K562 (cell line): Measurements from ENCODE around the gene EDEM2. TPM values are rescaled to one million over a fixed set of nuclear protein-coding genes. Genes with fewer than 3 reads are reported as not detected.

Source experiments
- ATAC-seq: fragments of 200-7000 bp; cut with Tn5 transposase; 3 replicates; pipeline ENCODE4 v1.9.1; 2020; ENCODE audit warnings: moderate library complexity
- BruUV-seq: library from RNA; stranded (reverse); fragments of 400-500 nt; replicated peaks from 2 replicates; lab custom pipeline; 2021; lab: Mats Ljungman, UMichigan
- CTCF ChIA-PET: fragments of 300-600 bp; formaldehyde crosslinking; extraction: SDS; loops from one replicate; lab custom pipeline; 2021; ENCODE audit warnings: low intra/inter-chr PET ratio; lab: Yijun Ruan, JAX
- POLR2A ChIA-PET: fragments of 300-600, 350-650 bp; sonication (Branson Sonifier 250); formaldehyde crosslinking; extraction: SDS; loops from one replicate; lab custom pipeline; 2021; ENCODE audit warnings: antibody characterized with exemption, inconsistent platforms; lab: Yijun Ruan, JAX
- DNase-seq, 4 experiments: peaks; one replicate each; pipeline versions ENCODE4 v3.0.0 to v3.0.0-alpha.2; 2011 to 2018; ENCODE audit warnings: low spot score in 3 of 4, mixed read lengths in 3 of 4; ENCODE audit errors: extremely low read depth in 1 of 4
- FAIRE-seq: peaks from 2 replicates; lab custom pipeline; 2011; peaks lifted over from hg19 to GRCh38; lab: Jason Lieb, UNC
- H2AFZ ChIP-seq: 2 replicates; pipeline ENCODE4 v1.6.0; 2011; ENCODE audit warnings: low read depth, low read length, control low read depth, inconsistent platforms
- H3K27ac ChIP-seq: fragments of 200-600 bp; 3 replicates; pipeline ENCODE4 v1.8.0; 2011; ENCODE audit warnings: low read depth, mild to moderate bottlenecking, control low read depth, inconsistent platforms, low read length, moderate library complexity, mixed read lengths; ENCODE audit errors: extremely low read depth
- H3K27me3 ChIP-seq, 2 experiments: fragments of 300-600 bp in 1 of 2; 2 replicates in 1 of 2; 3 replicates in 1 of 2; pipeline versions ENCODE4 v1.6.0 to v1.8.0; 2011; ENCODE audit warnings: inconsistent platforms in 2 of 2, low read length in 2 of 2, mild to moderate bottlenecking in 1 of 2, mixed read lengths in 1 of 2, moderate library complexity in 1 of 2; ENCODE audit not compliant: control insufficient read depth in 2 of 2, insufficient read depth in 2 of 2
- H3K36me3 ChIP-seq: fragments of 300-600 bp; 3 replicates; pipeline ENCODE4 v1.8.0; 2011; ENCODE audit warnings: mild to moderate bottlenecking, low read length, inconsistent platforms; ENCODE audit not compliant: control insufficient read depth, insufficient read depth
- H3K4me1 ChIP-seq, 2 experiments: fragments of 200-600 bp in 1 of 2; replicated peaks in 1 of 2; 2 replicates in 1 of 2; 3 replicates in 1 of 2; pipeline versions ENCODE4 v1.5.1 to v1.8.0; 2011; ENCODE audit warnings: inconsistent platforms in 2 of 2, low read length in 2 of 2, mild to moderate bottlenecking in 1 of 2, mixed read lengths in 1 of 2, moderate library complexity in 1 of 2; ENCODE audit not compliant: control insufficient read depth in 2 of 2, insufficient read depth in 2 of 2
- H3K4me2 ChIP-seq: 2 replicates; pipeline ENCODE4 v1.6.1; 2011; ENCODE audit warnings: low read length, control low read depth, inconsistent platforms, mixed read lengths; ENCODE audit not compliant: insufficient read depth
- H3K4me3 ChIP-seq: fragments of 200-600 bp; sonication (generic), shearing (Covaris generic); 2 replicates; pipeline ENCODE4 v1.5.1; 2016; ENCODE audit warnings: control low read depth, inconsistent platforms
- H3K79me2 ChIP-seq: fragments of 200-600 bp; 3 replicates; pipeline ENCODE4 v1.8.0; 2011; ENCODE audit warnings: low read length, inconsistent platforms; ENCODE audit not compliant: control insufficient read depth, insufficient read depth
- H3K9ac ChIP-seq, 2 experiments: 2 replicates each; pipeline versions ENCODE4 v1.6.0 to v1.6.1; 2011; ENCODE audit warnings: low read depth in 2 of 2, low read length in 2 of 2, control low read depth in 1 of 2, inconsistent platforms in 1 of 2, mild to moderate bottlenecking in 1 of 2, mixed read lengths in 1 of 2; ENCODE audit not compliant: insufficient read depth in 1 of 2
- H3K9me1 ChIP-seq: one replicate; pipeline ENCODE4 v1.6.0; 2011; ENCODE audit warnings: inconsistent platforms, mild to moderate bottlenecking, low read length, moderate library complexity; ENCODE audit not compliant: control insufficient read depth, insufficient read depth
- H3K9me3 ChIP-seq: replicated peaks from 2 replicates; pipeline ENCODE4 v1.5.1; 2011; ENCODE audit warnings: low read depth, low read length, inconsistent platforms; ENCODE audit not compliant: control insufficient read depth, insufficient read depth
- H4K20me1 ChIP-seq: replicated peaks from 2 replicates; pipeline ENCODE4 v1.6.1; 2011; ENCODE audit warnings: low read length, inconsistent platforms, mixed read lengths; ENCODE audit not compliant: control insufficient read depth, insufficient read depth
- GATAD2A ChIP-seq: fragments of 450-650 bp; IDR thresholded peaks from 2 replicates; pipeline ENCODE4 v1.6.1; 2017
- IRF2 ChIP-seq: sonication (generic); formaldehyde crosslinking; IDR thresholded peaks from 2 replicates; pipeline ENCODE4 v1.8.1; 2022; ENCODE audit warnings: mild to moderate bottlenecking, missing genetic modification reagents
- KLF16 ChIP-seq: IDR thresholded peaks from 2 replicates; pipeline ENCODE4 v1.6.1; 2016; ENCODE audit warnings: antibody characterized with exemption
- YY1 ChIP-seq, 3 experiments: IDR thresholded peaks; 2 replicates each; pipeline ENCODE4 v1.6.1; 2011; ENCODE audit warnings: low read length in 2 of 3, mild to moderate bottlenecking in 2 of 3, moderate library complexity in 2 of 3, borderline replicate concordance in 1 of 3, control low read depth in 1 of 3, low read depth in 1 of 3; ENCODE audit not compliant: insufficient read depth in 3 of 3, insufficient replicate concordance in 2 of 3, control insufficient read depth in 1 of 3, insufficient read length in 1 of 3; ENCODE audit errors: extremely low read depth in 1 of 3
- WGBS: fragments of 100-300 bp; shearing (Covaris generic); methylation state at CpG from one replicate; pipeline ENCODE4 v1.1.6; 2016; ENCODE audit warnings: low coverage, mixed read lengths; ENCODE audit not compliant: insufficient coverage; ENCODE audit errors: missing lambda C conversion rate; 5-methylcytosine and 5-hydroxymethylcytosine counted together
- in situ Hi-C: fragments of 300-500 bp; cut with MboI; formaldehyde crosslinking; loops from 4 replicates; pipeline ENCODE4 v1.15.0; 2018; ENCODE audit warnings: inconsistent platforms, mixed read lengths
- intact Hi-C: fragments of 100-400 bp; cut with micrococcal nuclease; formaldehyde crosslinking; loops from 2 replicates; pipeline ENCODE4 v1.14.2; 2022
- polyA plus RNA-seq, 8 experiments: library from polyadenylated mRNA; depleted of rRNA in 4 of 8; stranded (reverse) in 5 of 8; unstranded in 3 of 8; fragments of >200 nt; fragmentation: Nextera tagmentation in 2 of 8; fragmentation: Illumina TruSeq in 1 of 8; extraction: Ambion mirVana in 2 of 8; extraction: Trizol in 1 of 8; gene quantifications; 2 replicates each; pipeline versions ENCODE4 v1.2.1 to v1.2.3, GENCODE V29; 2011 to 2014; ENCODE audit warnings: inconsistent platforms in 1 of 8, missing spikeins in 1 of 8
- total RNA-seq, 7 experiments: library from RNA; depleted of rRNA in 6 of 7; stranded (reverse); fragments of >200 nt in 6 of 7; fragmentation: Illumina TruSeq in 2 of 7; extraction: Trizol in 2 of 7; gene quantifications; 2 replicates each; pipeline versions ENCODE4 v1.2.1 to v1.2.3, GENCODE V29; 2011 to 2021; ENCODE audit warnings: low replicate concordance in 1 of 7
- TF ChIP-seq, protein P1 (sequence below): fragments of 450-650 bp; IDR thresholded peaks from 2 replicates; pipeline ENCODE4 v1.6.1; 2017; ENCODE audit warnings: antibody characterized with exemption, mild to moderate bottlenecking
- TF ChIP-seq, protein P2 (sequence below): fragments of 200-800 bp; sonication (Bioruptor generic); IDR thresholded peaks from 2 replicates; pipeline ENCODE4 v1.6.1; 2017; ENCODE audit warnings: missing genetic modification characterization, missing compliant biosample characterization
- TF ChIP-seq, protein P3 (sequence below): fragments of 250-450 bp; sonication (Bioruptor Pico); IDR thresholded peaks from 2 replicates; pipeline ENCODE4 v1.5.0; 2021

The EDEM2 gene
- total and polyA plus RNA-seq, 9 of the 15 experiments (the other 6 are each of a cell fraction or from before 2014, with no cell fraction given) = 6.9 to 11.0 (median 9.7) TPM

DNA sequence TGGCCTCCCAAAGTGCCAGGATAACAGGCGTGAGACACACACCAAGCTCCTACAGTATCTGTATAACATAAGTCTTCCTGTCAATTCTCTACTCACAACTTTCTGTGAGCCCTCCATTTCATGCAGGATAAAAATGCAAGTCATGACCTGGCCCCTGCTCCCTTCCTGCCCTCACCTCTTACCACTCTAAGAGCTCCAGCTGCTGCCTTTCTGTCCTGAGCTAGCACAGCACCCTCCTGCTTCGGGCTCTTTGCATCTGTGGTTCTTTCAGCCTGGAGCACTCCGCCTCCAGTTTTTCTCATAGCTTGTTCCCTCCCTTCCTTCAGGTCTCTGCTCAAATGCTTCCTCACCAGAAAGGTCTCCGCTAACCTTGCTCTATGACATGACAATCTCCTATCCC lies 30.9 kb downstream of the EDEM2 start (continued):
- TF ChIP-seq, protein P1, sequence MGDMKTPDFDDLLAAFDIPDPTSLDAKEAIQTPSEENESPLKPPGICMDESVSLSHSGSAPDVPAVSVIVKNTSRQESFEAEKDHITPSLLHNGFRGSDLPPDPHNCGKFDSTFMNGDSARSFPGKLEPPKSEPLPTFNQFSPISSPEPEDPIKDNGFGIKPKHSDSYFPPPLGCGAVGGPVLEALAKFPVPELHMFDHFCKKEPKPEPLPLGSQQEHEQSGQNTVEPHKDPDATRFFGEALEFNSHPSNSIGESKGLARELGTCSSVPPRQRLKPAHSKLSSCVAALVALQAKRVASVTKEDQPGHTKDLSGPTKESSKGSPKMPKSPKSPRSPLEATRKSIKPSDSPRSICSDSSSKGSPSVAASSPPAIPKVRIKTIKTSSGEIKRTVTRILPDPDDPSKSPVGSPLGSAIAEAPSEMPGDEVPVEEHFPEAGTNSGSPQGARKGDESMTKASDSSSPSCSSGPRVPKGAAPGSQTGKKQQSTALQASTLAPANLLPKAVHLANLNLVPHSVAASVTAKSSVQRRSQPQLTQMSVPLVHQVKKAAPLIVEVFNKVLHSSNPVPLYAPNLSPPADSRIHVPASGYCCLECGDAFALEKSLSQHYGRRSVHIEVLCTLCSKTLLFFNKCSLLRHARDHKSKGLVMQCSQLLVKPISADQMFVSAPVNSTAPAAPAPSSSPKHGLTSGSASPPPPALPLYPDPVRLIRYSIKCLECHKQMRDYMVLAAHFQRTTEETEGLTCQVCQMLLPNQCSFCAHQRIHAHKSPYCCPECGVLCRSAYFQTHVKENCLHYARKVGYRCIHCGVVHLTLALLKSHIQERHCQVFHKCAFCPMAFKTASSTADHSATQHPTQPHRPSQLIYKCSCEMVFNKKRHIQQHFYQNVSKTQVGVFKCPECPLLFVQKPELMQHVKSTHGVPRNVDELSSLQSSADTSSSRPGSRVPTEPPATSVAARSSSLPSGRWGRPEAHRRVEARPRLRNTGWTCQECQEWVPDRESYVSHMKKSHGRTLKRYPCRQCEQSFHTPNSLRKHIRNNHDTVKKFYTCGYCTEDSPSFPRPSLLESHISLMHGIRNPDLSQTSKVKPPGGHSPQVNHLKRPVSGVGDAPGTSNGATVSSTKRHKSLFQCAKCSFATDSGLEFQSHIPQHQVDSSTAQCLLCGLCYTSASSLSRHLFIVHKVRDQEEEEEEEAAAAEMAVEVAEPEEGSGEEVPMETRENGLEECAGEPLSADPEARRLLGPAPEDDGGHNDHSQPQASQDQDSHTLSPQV = peak; percentile 81
- peak; percentile 29; the same call in 1 of the 2 replicates for TF ChIP-seq GATAD2A
- peak in 1 of 3 experiments; percentile 62 for TF ChIP-seq YY1 (IDR thresholded peaks at IDR 0.05; ENCODE audit: borderline replicate concordance in 1 of 3, control insufficient read depth in 1 of 3, extremely low read depth in 1 of 3, insufficient read depth in 3 of 3, insufficient read length in 1 of 3, insufficient replicate concordance in 2 of 3, low read depth in 1 of 3, low read length in 2 of 3)

DNA sequence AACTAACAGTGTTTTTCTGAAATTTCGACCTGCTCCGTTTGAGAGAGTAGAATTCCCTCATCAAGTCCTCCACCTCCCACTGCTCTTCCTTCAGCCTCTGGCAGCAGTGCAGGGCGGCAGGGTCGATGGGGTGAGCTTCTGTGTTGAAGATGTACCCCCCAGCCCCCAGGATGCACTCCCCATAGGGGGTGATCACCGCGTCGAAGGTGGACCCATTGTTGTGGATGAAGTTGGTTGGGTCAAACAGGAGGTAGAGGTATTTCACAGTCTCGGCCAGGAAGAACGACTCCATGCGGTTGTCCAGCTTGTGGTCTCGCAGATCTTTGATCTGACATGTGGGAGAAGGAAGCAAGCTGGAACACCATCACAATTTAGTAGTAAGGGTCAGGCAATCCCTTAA lies 31.5 kb downstream of the EDEM2 start:
- H3K27ac ChIP-seq = peak overlapping the region; percentile 75
- H4K20me1 ChIP-seq = no peaks in the 10 kb centered on the region
- DNase-seq = no peak
- FAIRE-seq = no peak
- intact Hi-C loops (no loop called here), in situ Hi-C loops (no loop called here)
- H3K4me1 ChIP-seq = peaks cover 26 to 35% of the 10 kb centered on the region in 2 experiments
- peak overlapping the region; percentile 0 to 53; a peak in 3 of 4 replicates for H3K9ac ChIP-seq
- 0 out of 2 replicates have a peak overlapping the region, but pooled peaks have one; percentile 21 for H3K4me2 ChIP-seq
- no peaks in the 10 kb centered on the region for H3K9me1 ChIP-seq
- POLR2A ChIA-PET = interaction anchor here (1.0 to 1.5 kb wide), 3 partner anchors 11 to 17 kb away, joined by 3 read pairs; no protein-coding TSS in a partner anchor
- H3K9me3 ChIP-seq = no peaks in the 10 kb centered on the region
- peak overlapping the region; percentile 86 for H2AFZ ChIP-seq
- BruUV-seq = no TSS peak
- H3K79me2 ChIP-seq = no peaks in the 10 kb centered on the region
- no peaks in the 10 kb centered on the region for H3K27me3 ChIP-seq
- WGBS = 74% methylated on average over 11 of the region's 11 CpGs
- CTCF ChIA-PET = no interaction called here
- H3K36me3 ChIP-seq = peaks cover 33% of the 10 kb centered on the region; the same call in 2 of the 3 replicates
- H3K4me3 ChIP-seq = no peak overlapping the region
- ATAC-seq = no peak
- TF ChIP-seq, protein P2, sequence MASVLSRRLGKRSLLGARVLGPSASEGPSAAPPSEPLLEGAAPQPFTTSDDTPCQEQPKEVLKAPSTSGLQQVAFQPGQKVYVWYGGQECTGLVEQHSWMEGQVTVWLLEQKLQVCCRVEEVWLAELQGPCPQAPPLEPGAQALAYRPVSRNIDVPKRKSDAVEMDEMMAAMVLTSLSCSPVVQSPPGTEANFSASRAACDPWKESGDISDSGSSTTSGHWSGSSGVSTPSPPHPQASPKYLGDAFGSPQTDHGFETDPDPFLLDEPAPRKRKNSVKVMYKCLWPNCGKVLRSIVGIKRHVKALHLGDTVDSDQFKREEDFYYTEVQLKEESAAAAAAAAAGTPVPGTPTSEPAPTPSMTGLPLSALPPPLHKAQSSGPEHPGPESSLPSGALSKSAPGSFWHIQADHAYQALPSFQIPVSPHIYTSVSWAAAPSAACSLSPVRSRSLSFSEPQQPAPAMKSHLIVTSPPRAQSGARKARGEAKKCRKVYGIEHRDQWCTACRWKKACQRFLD (CRISPR knock-in tag) = 0 out of 2 replicates have a peak, but pooled peaks have one; percentile 7
- TF ChIP-seq IRF2 (CRISPR knock-in tag) (0 out of 2 replicates have a peak, but pooled peaks have one; percentile 11), KLF16 (no peak)
- TF ChIP-seq, protein P3, sequence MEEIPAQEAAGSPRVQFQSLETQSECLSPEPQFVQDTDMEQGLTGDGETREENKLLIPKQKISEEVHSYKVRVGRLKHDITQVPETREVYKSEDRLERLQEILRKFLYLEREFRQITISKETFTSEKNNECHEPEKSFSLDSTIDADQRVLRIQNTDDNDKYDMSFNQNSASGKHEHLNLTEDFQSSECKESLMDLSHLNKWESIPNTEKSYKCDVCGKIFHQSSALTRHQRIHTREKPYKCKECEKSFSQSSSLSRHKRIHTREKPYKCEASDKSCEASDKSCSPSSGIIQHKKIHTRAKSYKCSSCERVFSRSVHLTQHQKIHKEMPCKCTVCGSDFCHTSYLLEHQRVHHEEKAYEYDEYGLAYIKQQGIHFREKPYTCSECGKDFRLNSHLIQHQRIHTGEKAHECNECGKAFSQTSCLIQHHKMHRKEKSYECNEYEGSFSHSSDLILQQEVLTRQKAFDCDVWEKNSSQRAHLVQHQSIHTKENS (CRISPR knock-in tag) = no peak
